Measurements from ENCODE around the gene CORO1A. TPM values are rescaled to one million over a fixed set of nuclear protein-coding genes. Genes with fewer than 3 reads are reported as not detected.
A peak's percentile ranks its signal among the peaks of the same experiment; 100 is the strongest.
"Not testable (repeated sequence)": the region's sequence is repeated elsewhere in the genome, so short reads cannot be mapped to it uniquely, and the experiment has no call there.

Gene CORO1A
- total RNA-seq, 1 experiment from 2014 or later, result 0.64 TPM

DNA sequence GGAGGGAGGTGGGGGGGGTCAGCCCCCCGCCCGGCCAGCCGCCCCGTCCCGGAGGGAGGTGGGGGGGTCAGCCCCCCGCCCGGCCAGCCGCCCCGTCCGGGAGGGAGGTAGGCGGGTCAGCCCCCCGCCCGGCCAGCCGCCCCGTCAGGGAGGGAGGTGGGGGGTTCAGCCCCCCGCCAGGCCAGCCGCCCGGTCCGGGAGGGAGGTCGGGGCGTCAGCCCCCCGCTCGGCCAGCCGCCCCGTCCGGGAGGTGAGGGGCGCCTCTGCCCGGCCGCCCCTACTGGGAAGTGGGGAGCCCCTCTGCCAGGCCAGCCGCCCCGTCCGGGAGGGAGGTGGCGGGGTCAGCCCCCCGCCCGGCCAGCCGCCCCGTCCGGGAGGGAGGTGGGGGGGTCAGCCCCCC, 14.0 kb upstream of the CORO1A start:
- DNase-seq (ENCODE audit: extremely low read depth, low read depth), result not testable (repeated sequence)

GRCh38 chr16:30170145-30170544, 13.3 kb upstream of the CORO1A start:
- not testable (repeated sequence) for DNase-seq (ENCODE audit: extremely low read depth, low read depth)

DNA sequence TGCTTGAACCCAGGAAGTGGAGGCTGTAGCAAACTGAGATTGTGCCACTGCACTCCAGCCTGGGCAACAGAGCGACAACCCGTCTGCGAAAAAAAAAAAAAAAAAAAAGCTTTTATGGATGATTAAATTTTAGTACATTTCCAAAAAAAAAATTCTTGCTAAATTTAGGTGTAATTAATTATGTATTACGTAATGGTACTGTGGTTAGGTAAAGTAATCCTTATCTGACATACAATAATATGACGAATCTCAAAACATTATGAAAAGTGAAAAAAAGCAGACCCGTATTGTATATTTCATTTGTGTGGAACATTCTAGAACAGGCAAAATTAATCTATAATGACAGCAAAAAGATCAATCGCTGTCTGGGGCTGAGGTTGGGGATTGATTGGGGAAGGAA, 10.3 kb upstream of the CORO1A start:
- DNase-seq (ENCODE audit: extremely low read depth, low read depth), result no peak

DNA sequence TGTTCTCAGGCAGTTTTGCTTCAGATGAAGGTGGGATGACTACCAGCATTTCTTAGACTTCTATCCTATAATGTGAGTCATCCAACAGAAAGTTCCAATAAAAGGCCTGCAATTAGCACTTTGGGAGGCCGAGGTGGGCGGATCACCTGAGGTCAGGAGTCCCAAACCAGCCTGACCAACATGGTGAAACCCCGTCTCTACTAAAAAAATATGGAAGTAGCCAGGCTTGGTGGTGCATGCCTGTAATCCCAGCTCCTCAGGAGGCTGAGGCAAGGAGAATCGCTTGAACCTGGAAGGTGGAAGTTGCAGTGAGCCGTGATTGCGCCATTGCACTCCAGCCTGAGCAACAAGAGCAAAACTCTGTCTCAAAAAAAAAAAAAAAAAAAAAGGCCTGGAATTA, 6.5 kb upstream of the CORO1A start:
- not testable (repeated sequence) for DNase-seq (ENCODE audit: extremely low read depth, low read depth)

DNA sequence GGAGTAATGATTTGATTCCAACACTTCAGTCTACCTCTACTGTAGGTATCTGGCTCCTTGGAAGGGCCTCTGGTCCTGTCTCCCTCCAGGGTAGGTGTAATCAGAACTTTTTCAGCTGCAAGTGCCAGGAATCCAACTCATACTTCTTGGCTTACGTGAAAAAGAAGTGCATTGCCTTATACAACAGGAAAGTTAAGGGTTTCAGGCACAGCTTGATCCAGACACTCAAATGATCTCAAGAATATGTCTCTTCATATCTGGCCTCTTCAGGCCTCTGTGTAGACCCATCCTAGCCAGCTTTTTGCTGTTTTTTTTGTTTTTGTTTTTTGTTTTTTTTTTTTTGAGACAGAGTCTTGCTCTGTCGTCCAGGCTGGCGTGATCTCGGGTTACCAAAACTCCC, 4.2 kb upstream of the CORO1A start:
- DNase-seq (ENCODE audit: extremely low read depth, low read depth), result no peak

DNA sequence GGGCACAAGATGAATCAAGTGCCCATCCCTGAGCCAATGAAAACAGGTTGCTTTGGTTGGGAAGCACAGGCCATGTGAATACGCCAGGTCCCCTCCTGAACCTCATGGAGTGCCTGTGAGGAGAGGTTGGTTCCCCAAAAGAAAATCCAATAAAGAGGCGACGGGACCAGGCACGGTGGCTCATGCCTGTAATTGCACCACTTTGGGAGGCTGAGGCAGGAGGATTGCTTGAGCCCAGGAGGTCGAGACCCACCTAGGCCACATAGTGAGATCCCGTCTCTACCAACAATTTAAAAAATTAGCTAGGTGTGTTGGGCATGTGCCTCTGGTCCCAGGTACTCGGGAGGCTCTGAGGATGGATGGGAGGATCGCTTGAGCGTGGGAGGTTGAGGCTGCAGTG, 3.5 kb upstream of the CORO1A start:
- no peak for DNase-seq (ENCODE audit: extremely low read depth, low read depth)

DNA sequence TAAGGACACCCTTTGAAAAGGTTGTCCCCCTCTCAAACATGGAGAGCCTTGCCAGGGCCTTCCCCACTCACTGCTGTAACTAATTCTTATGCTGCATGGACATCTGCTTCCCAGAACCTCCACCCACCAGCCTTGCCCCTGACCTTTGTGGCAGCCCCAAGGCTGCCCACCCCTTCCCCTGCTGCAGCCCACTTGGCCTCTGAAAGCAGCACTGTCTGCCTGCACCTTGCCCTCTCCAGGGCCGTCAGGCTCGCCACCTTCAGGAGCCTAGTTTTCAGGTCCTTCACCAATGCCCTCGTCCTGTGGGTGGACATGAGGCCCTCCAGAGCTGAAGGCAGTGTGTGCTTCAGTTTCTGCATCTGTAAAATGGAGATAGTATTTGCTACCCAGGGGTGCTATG, 2.7 kb upstream of the CORO1A start:
- DNase-seq (ENCODE audit: extremely low read depth, low read depth), result no peak

GRCh38 chr16:30184096-30184890, 891 bp downstream of the CORO1A start:
- DNase-seq (ENCODE audit: extremely low read depth, low read depth), result no peak

DNA sequence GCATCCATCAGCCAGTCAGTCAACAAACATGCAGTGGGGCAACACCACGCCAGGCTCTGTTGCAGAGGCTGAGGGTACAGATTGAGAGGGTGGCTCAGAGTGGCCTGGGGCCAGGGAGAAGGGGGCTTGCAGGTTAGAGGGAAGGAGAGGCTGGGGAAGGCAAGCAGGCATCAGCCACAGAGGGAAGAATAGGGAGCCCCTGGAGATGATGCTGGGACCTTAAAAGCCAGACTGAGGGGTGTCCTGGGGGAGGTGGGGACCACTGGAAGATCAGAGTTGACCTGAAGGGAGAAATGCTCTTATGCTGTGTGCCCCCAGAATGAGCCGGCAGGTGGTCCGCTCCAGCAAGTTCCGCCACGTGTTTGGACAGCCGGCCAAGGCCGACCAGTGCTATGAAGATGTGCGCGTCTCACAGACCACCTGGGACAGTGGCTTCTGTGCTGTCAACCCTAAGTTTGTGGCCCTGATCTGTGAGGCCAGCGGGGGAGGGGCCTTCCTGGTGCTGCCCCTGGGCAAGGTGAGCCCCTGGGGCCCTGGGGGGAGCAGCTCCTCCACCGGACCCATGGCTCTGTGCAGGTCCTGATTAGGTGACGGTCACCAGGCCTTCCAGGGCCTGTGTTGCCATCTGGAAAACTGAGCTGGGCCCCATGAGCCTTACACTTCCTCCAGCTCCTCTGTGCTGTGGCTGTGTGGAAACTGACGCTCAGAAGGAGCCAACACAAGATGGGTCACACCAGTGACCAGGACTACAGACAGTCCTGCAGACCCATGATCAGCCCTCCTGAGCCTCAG, 1.7 kb downstream of the CORO1A start:
- DNase-seq (ENCODE audit: extremely low read depth, low read depth), result no peak

GRCh38 chr16:30185683-30186421, 2.5 kb downstream of the CORO1A start:
- DNase-seq (ENCODE audit: extremely low read depth, low read depth), result no peak

DNA sequence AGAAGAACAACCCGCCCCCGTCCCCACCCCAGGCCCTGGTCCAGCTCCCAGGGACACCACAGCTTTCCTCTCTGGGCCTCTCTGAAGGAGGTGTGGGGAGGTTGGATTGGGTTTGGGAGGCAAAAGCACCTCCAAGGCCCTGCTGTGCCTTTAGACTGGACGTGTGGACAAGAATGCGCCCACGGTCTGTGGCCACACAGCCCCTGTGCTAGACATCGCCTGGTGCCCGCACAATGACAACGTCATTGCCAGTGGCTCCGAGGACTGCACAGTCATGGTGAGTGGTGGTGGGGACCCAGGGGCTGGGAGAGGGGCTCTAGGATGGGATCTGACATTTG, 3.0 kb downstream of the CORO1A start:
- DNase-seq (ENCODE audit: extremely low read depth, low read depth), result no peak

- peak; percentile 38 for DNase-seq (ENCODE audit: extremely low read depth, low read depth)
Measured at GRCh38 chr16:30186782-30187555, 3.6 kb downstream of the CORO1A start.

DNA sequence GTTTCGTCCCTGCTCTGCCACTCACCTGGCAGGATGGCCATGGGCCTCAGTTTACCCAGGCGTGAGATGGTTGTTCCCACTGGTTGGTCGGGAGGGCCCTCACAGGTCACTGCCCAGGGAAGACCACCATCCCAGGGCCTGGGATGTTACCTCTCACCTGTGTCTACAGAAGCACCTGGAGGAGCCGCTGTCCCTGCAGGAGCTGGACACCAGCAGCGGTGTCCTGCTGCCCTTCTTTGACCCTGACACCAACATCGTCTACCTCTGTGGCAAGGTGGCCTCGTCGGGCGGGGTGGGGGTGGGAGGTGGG, 4.1 kb downstream of the CORO1A start:
- no peak for DNase-seq (ENCODE audit: extremely low read depth, low read depth)

GRCh38 chr16:30187971-30188561, 4.7 kb downstream of the CORO1A start:
- DNase-seq (ENCODE audit: extremely low read depth, low read depth), result no peak

DNA sequence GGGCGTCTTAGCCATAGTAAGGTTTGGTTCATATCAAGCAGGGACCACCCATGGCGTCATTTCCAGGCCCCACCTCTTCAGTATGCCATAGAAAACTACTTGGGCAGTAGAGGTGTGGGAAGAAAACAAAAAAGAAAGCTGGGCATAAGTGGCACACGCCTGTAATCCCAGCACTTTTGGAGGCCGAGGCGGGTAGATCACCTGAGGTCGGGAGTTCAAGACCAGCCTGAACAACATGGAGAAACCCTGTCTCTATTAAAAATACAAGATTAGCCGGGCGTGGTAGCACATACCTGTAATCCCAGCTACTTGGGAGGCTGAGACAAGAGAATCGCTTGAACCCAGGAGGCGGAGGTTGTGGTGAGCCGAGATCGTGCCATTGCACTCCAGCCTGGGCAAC, 7.8 kb downstream of the CORO1A start:
- not testable (repeated sequence) for DNase-seq (ENCODE audit: extremely low read depth, low read depth)

GRCh38 chr16:30193098-30193497, 9.7 kb downstream of the CORO1A start:
- DNase-seq (ENCODE audit: extremely low read depth, low read depth), result not testable (repeated sequence)

- not testable (repeated sequence) for DNase-seq (ENCODE audit: extremely low read depth, low read depth)
Measured at GRCh38 chr16:30193615-30194014, 10.2 kb downstream of the CORO1A start, which contains the start of the genes BOLA2B and SLX1A. BOLA2B (minus strand) TSS chr16:30193666; CDS start chr16:30193595, 71 bp downstream. SLX1A (plus strand) TSS chr16:30193875; CDS start chr16:30194085, 210 bp downstream.

GRCh38 chr16:30194172-30194925, 10.9 kb downstream of the CORO1A start:
- DNase-seq (ENCODE audit: extremely low read depth, low read depth), result not testable (repeated sequence)

DNA sequence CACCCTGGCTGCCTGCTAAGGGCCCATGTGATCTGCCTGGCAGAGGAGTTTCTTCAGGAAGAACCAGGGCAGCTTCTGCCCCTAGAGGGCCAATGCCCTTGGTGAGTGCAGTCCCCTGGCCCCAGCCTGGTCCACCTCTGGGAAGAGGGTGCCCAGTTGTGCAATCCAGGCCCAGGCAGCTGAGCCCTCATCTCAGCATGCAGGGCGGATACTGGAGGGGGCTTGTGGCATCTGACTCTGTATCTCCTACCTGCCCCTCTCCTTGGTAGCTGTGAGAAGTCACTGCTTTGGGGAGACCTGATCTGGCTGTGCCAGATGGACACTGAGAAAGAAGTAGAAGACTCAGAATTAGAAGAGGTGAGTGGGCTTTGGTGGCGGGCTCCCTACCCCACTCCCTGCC, 13.6 kb downstream of the CORO1A start:
- DNase-seq (ENCODE audit: extremely low read depth, low read depth), result not testable (repeated sequence)

Data from NCI-H460 (cell line).